Measurements from ENCODE around the gene TMPRSS15. TPM values are rescaled to one million over a fixed set of nuclear protein-coding genes. Genes with fewer than 3 reads are reported as not detected.

Gene TMPRSS15
- total RNA-seq, 1 donor from 2014 or later: not detected

DNA sequence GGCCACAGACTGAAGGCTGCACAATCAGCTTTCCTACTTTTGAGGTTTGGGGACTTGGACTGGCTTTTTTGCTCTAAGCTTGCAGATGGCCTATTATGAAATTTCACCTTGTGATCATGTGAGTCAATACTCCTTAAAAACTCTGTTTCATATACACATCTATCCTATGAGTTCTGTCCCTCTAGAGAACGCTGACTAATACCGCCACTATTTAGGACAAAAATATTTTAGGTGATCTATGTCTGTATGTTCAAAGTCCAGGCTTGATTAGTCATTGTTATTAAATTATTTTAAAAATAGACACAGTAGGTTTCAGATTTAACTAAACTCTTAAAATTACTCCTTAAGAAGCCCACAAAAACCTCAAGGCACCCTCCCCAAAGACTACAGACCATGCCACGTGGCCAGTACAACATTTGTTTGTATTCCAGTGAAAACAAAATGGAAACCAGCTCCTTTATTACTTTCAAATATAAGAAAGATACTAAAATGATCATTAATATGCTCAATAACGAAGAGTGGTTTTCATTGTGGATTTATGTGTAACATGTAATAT is 63.1 kb downstream of the TMPRSS15 start:
- Histone ChIP-seq H3K9me3 (ENCODE audit: insufficient read depth, low read depth, low read length) (no peaks in the 10 kb centered on the region), H3K36me3 (ENCODE audit: insufficient read depth, low read length) (no peaks in the 10 kb centered on the region), H3K4me2 (ENCODE audit: low read length) (no peak overlapping the region), H3K4me1 (ENCODE audit: insufficient read depth, low read length) (no peaks in the 10 kb centered on the region), H3K27me3 (ENCODE audit: insufficient read depth, low read length) (no peaks in the 10 kb centered on the region), H4K20me1 (ENCODE audit: insufficient read depth, low read length) (no peaks in the 10 kb centered on the region), H3K9ac (ENCODE audit: low read length) (no peak overlapping the region), H3K79me2 (ENCODE audit: insufficient read depth, low read length) (no peaks in the 10 kb centered on the region), H3K27ac (ENCODE audit: low read depth, low read length) (no peak overlapping the region), H2AFZ (ENCODE audit: low read depth, low read length) (no peak overlapping the region), H3K4me3 (ENCODE audit: insufficient read depth, low read depth, low read length) (no peak overlapping the region)
- Mint-ChIP-seq H3K4me3 (ENCODE audit: unreplicated experiment) (no peak overlapping the region), H3K4me1 (ENCODE audit: low read depth, unreplicated experiment) (peaks cover 3% of the 10 kb centered on the region), H3K9me3 (ENCODE audit: unreplicated experiment) (no peaks in the 10 kb centered on the region), H3K27me3 (ENCODE audit: low read depth, unreplicated experiment) (no peaks in the 10 kb centered on the region), H3K36me3 (ENCODE audit: low read depth, unreplicated experiment) (no peaks in the 10 kb centered on the region), H3K27ac (ENCODE audit: unreplicated experiment) (no peak overlapping the region)
- DNase-seq (ENCODE audit: low read depth) (no peak), FAIRE-seq (no peak)
- TF ChIP-seq, protein P1, sequence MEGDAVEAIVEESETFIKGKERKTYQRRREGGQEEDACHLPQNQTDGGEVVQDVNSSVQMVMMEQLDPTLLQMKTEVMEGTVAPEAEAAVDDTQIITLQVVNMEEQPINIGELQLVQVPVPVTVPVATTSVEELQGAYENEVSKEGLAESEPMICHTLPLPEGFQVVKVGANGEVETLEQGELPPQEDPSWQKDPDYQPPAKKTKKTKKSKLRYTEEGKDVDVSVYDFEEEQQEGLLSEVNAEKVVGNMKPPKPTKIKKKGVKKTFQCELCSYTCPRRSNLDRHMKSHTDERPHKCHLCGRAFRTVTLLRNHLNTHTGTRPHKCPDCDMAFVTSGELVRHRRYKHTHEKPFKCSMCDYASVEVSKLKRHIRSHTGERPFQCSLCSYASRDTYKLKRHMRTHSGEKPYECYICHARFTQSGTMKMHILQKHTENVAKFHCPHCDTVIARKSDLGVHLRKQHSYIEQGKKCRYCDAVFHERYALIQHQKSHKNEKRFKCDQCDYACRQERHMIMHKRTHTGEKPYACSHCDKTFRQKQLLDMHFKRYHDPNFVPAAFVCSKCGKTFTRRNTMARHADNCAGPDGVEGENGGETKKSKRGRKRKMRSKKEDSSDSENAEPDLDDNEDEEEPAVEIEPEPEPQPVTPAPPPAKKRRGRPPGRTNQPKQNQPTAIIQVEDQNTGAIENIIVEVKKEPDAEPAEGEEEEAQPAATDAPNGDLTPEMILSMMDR (IDR thresholded peaks at IDR 0.05; ENCODE audit: insufficient read depth, low read depth, low read length): no peak
- TF ChIP-seq EZH2 (IDR thresholded peaks at IDR 0.05; ENCODE audit: insufficient read depth, low read length): no peak

DNA sequence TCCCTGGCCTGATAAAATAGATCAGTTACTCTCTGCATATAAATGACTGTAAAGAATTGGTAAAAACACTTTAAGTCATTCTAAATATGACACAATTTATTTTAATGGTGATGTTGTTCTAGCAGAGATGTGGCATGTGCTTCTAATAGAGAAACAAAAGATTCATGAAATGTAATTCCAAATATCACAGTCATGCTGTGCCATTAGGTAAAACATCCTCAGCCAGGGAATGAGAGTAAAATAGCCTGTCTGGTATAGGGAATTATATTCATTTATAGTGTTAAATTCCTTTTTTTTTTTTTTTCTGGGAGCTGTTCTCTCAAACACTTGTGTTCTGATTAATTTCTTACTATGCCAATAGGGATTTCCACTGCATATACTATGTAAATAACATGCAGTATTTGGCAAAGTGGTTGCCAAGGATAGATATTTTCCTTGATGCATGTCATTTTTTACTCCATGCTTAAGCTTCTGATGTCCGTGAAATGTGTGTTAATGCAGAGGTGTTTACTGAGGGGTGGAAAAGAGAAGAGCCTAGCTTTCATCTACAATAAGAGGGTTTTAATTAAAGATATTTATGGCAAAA is 67.8 kb downstream of the TMPRSS15 start:
- Mint-ChIP-seq H3K4me3 (ENCODE audit: unreplicated experiment) (no peak overlapping the region), H3K4me1 (ENCODE audit: low read depth, unreplicated experiment) (peaks cover 9% of the 10 kb centered on the region), H3K36me3 (ENCODE audit: low read depth, unreplicated experiment) (no peaks in the 10 kb centered on the region), H3K27ac (ENCODE audit: unreplicated experiment) (no peak overlapping the region), H3K9me3 (ENCODE audit: unreplicated experiment) (no peaks in the 10 kb centered on the region), H3K27me3 (ENCODE audit: low read depth, unreplicated experiment) (no peaks in the 10 kb centered on the region)
- no peak for TF ChIP-seq EZH2 (IDR thresholded peaks at IDR 0.05; ENCODE audit: insufficient read depth, low read length)
- TF ChIP-seq, protein P1 (IDR thresholded peaks at IDR 0.05; ENCODE audit: insufficient read depth, low read depth, low read length): no peak
- Histone ChIP-seq H3K4me1 (ENCODE audit: insufficient read depth, low read length) (no peaks in the 10 kb centered on the region), H3K27me3 (ENCODE audit: insufficient read depth, low read length) (no peaks in the 10 kb centered on the region), H3K4me3 (ENCODE audit: insufficient read depth, low read depth, low read length) (no peak overlapping the region), H3K4me2 (ENCODE audit: low read length) (no peak overlapping the region), H3K79me2 (ENCODE audit: insufficient read depth, low read length) (no peaks in the 10 kb centered on the region), H3K36me3 (ENCODE audit: insufficient read depth, low read length) (no peaks in the 10 kb centered on the region), H3K9ac (ENCODE audit: low read length) (no peak overlapping the region), H2AFZ (ENCODE audit: low read depth, low read length) (no peak overlapping the region), H3K9me3 (ENCODE audit: insufficient read depth, low read depth, low read length) (no peaks in the 10 kb centered on the region), H4K20me1 (ENCODE audit: insufficient read depth, low read length) (no peaks in the 10 kb centered on the region), H3K27ac (ENCODE audit: low read depth, low read length) (no peak overlapping the region)
- no peak for DNase-seq (ENCODE audit: low read depth)
- FAIRE-seq: no peak

DNA sequence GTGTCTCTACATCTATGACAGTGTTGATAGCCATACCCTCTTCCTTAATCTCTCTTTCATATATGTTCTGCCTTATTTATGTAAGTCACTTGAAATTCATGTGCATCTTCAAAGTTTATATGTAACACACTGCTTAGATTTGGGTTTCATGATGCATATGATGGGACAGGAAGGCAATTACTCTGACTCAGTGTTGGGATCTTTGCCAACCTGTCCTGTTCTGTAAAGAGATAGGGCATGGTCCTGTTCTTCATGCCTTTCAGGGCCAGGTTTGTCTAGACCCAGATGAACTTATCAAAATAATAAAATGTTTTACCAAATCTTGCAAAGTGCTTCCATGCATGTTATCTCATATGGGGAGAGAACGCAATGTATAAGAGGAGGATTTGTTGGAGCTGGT is 69.5 kb downstream of the TMPRSS15 start:
- Histone ChIP-seq H3K79me2 (ENCODE audit: insufficient read depth, low read length) (no peaks in the 10 kb centered on the region), H3K27ac (ENCODE audit: low read depth, low read length) (no peak overlapping the region), H3K27me3 (ENCODE audit: insufficient read depth, low read length) (no peaks in the 10 kb centered on the region), H4K20me1 (ENCODE audit: insufficient read depth, low read length) (no peaks in the 10 kb centered on the region), H3K4me3 (ENCODE audit: insufficient read depth, low read depth, low read length) (no peak overlapping the region), H3K9me3 (ENCODE audit: insufficient read depth, low read depth, low read length) (no peaks in the 10 kb centered on the region), H3K36me3 (ENCODE audit: insufficient read depth, low read length) (no peaks in the 10 kb centered on the region), H2AFZ (ENCODE audit: low read depth, low read length) (no peak overlapping the region), H3K4me1 (ENCODE audit: insufficient read depth, low read length) (no peaks in the 10 kb centered on the region), H3K4me2 (ENCODE audit: low read length) (no peak overlapping the region), H3K9ac (ENCODE audit: low read length) (no peak overlapping the region)
- H3K4me1 Mint-ChIP-seq (ENCODE audit: low read depth, unreplicated experiment): peaks cover 6% of the 10 kb centered on the region
- DNase-seq (ENCODE audit: low read depth) (no peak), FAIRE-seq (no peak)
- no peaks in the 10 kb centered on the region for H3K9me3 Mint-ChIP-seq (ENCODE audit: unreplicated experiment)
- no peak overlapping the region for H3K4me3 Mint-ChIP-seq (ENCODE audit: unreplicated experiment)
- no peak overlapping the region for H3K27ac Mint-ChIP-seq (ENCODE audit: unreplicated experiment)
- no peaks in the 10 kb centered on the region for H3K27me3 Mint-ChIP-seq (ENCODE audit: low read depth, unreplicated experiment)
- H3K36me3 Mint-ChIP-seq (ENCODE audit: low read depth, unreplicated experiment): no peaks in the 10 kb centered on the region
- TF ChIP-seq, protein P1 (IDR thresholded peaks at IDR 0.05; ENCODE audit: insufficient read depth, low read depth, low read length): no peak
- no peak for TF ChIP-seq EZH2 (IDR thresholded peaks at IDR 0.05; ENCODE audit: insufficient read depth, low read length)
